Iris pigment epithelial cell (primary cell): ENCODE data around the gene PCGF3.

Source experiments
- DNase-seq: peaks from one replicate; pipeline ENCODE4 v3.0.0-alpha.2; 2011; ENCODE audit warnings: low read depth

Gene PCGF3

GRCh38 chr4:705278-706082 lies at the start of gene PCGF3:
TSS of gene PCGF3 (plus strand) at chr4:705832. CDS start at chr4:733681, 27,849 bp downstream.
- DNase-seq = peak; percentile 94

DNA sequence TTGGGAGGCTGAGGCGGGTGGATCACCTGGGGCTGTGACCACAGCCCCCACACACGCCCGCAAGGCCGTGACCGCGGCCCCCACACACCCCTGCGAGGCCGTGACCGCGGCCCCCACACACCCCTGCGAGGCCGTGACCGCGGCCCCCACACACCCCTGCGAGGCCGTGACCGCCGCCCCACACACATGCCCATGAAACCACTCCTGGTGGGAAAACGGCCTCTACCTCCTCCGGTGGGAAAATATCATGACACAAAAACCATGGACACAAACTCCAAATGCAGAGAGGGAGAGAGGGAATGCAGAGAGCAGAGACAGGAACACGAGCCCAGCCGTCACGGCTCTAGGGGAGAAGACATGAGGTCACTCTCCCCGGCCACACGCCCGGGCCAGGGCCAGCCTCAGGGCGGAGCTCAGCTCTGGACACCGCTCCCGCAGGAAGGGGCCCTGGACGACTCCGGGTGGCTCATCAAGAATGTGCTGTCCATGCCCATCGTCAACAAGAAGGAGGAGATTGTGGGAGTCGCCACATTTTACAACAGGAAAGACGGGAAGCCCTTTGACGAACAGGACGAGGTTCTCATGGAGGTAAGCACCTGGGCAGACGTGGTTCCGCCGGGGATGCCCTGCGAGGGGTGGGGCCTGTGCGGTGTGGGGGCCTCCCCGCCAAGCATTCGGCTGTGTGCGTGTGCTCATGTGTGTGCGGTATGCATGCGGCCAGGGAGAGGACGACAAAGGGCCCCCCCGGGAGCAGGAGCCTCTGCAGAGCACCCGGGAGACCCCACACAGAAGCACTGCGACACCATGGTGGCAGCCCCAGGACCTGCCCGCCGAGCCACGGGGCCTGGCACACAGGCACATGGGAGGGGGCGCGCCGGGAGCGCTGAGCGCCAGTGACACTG lies 48.9 kb upstream of the PCGF3 start:
- no peak for DNase-seq

GRCh38 chr4:657338-657833 lies 48.2 kb upstream of the PCGF3 start:
- DNase-seq = no peak

- no peak for DNase-seq
These were observed 47.6 kb upstream of the PCGF3 start for GRCh38 chr4:657834-658667.

GRCh38 chr4:658681-659667 lies 46.7 kb upstream of the PCGF3 start:
- DNase-seq = no peak

DNA sequence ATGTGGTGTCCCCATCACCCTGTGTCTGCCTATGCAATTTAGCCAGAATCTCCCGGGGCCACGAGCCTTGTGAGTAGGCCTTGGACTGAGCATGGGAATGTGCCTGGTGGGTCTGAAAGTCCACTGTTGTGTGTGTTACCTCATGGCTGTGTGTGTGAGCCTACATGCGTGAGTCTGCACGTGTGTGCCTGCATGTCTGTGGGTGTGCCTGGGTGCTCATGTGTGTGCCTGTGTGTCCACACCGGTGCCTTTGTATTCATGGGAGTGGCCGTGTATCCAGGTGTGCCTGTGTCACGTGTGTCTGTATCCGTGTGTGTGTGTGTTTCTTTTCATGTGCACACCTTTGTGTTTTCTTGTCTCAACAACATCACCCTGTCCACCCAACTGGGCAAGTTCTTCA lies 45.8 kb upstream of the PCGF3 start:
- DNase-seq = no peak

GRCh38 chr4:660401-660800 lies 45.2 kb upstream of the PCGF3 start:
- DNase-seq = no peak

DNA sequence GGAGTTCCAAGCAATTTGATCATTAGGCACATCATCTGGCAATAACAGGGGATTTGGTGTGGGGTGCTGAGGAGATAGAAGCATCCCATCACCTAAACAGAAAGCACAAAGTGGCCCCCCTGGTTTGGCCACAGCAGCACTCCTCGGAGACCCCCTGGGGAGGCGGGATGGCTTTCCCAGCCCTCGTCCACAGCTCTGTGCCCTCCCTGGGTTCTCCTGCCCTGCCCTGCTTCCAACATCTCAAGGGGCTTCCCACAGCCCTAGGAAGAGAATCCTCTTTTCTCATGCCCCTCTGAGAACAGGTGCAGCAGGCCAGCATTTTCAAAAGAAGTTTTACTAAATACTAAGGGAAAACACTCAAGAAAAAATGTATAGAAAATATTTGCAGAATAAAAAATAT lies 44.4 kb upstream of the PCGF3 start:
- no peak for DNase-seq

DNA sequence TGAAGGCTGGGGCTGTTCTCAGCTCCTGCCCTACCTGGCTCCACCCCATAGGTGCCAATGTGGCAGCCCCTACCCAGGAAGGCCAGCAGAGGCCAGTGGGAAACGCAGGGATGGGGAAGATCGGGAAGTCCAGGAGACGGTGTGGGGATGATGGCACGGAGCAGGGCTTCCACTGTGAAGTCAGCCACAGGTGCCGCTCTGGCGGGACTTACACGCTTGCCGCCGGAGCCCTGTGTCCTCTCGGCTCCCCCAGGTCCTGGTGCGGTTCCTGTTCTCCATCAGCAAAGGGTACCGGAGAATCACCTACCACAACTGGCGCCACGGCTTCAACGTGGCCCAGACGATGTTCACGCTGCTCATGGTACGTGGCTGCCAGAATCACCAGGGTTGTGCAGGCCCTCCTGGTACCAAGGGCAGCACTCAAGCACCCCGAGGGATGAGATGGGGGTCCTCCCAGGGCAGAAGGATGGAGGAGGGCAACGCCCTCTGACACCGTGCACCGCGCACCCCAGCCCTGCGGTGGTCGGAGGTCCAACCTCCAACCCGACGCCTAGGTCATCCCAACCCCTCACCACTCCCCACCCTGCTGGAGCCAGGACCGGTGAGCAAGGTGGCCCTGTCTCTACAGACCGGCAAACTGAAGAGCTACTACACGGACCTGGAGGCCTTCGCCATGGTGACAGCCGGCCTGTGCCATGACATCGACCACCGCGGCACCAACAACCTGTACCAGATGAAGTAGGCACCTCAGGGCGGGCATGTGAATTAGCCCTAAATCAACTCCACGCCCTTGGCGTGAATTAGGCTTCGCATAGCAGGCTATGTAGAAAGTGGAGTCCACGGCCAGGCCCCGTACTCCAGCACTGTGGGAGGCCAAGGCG lies 43.5 kb upstream of the PCGF3 start:
- no peak for DNase-seq

GRCh38 chr4:663046-663437 lies 42.6 kb upstream of the PCGF3 start:
- no peak for DNase-seq

DNA sequence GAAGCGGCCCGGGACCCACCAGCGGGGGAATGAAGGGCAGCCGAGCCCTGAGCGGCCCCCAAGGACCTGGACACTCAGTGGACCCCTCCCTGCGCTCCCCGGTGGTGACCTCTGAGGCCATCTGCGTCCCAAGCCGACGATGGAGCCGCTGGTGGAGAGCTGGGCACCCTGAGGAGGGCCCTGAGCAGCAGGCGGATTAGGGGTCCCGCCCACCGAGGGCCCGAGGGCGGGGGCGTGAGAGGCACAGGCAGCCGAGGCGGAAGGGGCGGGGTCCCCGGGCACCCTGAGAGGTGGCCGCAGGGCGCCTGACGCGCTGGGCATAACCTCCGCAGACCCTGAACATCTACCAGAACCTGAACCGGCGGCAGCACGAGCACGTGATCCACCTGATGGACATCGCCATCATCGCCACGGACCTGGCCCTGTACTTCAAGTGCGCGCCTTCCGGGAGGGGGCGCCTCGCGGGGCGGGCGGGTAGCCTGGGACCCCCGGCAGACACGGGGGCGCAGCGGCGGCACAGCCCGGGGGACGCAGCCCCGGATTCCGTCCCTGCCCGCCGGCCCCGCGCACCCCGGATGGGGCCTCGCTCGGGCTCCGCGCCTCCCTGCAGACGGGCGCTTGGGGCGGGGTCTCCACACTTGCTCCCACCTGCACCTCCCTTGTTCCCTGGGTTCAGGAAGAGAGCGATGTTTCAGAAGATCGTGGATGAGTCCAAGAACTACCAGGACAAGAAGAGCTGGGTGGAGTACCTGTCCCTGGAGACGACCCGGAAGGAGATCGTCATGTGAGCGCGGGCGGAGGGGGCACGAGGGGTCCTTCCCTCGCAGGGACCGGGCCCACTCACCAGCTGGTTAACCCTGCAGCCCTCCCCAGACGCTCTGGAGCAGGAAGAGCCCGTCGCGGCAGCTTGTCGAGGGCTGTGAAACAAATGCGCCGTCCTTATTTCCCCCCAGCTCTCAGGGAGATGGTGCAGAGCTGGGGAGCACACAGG lies 41.9 kb upstream of the PCGF3 start:
- no peak for DNase-seq

DNA sequence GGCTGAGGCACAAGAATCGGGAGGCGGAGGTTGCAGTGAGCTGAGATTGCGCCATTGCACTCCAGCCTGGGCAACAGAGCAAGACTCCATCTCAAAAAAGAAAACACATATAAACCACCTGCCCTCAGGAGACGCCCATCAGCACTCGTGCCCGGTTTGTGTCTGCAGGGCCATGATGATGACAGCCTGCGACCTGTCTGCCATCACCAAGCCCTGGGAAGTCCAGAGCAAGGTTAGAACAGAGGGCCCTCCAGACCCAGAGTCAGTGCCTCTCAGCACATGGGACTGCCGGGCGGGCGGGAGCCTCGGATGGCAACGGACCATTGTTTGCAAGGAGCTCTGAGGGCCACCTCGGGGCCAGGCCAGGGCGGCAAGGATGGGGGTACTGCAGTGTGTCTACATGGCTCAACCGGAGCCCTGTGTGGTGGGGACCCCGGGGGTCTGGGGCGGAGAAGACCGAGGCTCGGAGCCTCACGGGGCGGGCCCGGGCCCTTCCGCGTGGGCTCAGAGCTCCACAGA lies 40.9 kb upstream of the PCGF3 start:
- DNase-seq = no peak

- no peak for DNase-seq
These were observed 40.3 kb upstream of the PCGF3 start for GRCh38 chr4:665381-665750.

GRCh38 chr4:665751-666435 lies 39.7 kb upstream of the PCGF3 start:
- DNase-seq = no peak

DNA sequence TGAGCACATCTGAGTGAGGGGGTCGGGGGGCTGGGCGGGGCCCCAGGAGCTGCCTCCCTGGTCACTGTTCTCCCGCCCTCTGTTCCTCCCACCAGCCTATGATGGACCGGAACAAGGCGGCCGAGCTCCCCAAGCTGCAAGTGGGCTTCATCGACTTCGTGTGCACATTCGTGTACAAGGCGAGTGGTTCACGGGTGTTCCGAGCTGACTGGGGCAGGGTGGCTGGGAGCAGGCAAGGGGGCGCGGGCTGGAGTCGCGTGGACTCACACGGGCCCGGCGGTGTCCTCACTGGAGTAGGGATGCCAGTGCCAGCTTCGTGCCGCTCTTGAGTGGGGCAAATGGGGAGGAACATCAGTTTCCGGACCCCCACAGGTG lies 39.2 kb upstream of the PCGF3 start:
- no peak for DNase-seq

DNA sequence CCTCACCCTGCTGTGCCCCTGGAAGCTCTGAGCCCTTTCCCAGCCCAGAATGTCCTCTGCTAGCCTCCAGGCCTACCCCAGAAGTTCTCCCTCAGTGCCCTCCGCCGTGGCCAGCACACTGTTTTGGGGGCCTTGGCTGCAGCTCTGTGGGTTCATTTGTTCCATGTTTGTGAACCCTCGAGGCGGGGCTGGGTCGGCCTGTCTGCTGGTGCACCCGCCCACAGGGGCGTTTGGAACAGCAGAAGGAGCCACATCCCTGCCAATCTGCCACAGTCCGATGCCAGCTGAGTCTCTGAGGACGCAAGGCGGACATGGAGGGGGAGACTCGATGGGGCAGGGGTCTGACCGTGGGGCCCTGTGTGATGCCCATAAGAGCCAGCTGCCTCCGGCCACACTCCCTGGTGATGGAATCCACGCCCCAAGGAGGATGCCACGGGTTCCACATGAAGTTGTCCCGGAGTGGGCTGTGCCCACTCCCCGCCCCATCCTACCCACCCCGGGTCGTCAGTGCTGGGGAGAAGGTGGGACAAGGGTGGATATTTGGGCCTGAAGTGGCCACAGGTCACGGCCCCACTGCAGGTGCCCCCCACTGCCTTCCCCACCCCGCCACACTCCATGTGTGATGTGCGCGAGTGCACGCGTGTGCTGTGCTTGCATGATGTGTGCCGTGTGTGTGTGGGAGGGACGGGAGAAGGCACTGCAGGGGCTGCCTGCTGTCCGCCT lies 38.6 kb upstream of the PCGF3 start:
- DNase-seq = no peak

DNA sequence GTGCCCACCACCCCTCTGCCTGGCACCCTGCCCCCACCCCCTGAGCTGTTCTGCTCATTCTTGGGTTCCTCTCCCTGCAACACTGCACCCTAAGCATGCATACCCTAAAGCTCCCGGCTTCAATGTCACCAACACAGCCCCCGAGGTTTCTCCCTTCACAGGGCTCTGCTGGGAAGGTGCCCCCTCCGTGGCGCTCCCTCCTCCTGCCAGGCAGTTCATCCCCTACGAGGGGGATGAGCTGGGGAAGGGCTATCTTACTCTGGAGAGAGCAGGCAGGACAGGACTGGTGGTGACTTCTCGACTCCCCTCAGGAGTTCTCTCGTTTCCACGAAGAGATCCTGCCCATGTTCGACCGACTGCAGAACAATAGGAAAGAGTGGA lies 38.1 kb upstream of the PCGF3 start:
- DNase-seq = no peak
